Parathyroid adenoma (tissue), 2 donors: ENCODE measurements around the gene DAAM2.

Experiments used
- H2AFZ ChIP-seq: fragments of 300-600 bp; sonication (generic); one replicate; pipeline ENCODE4 v1.7.0; 2017; ENCODE audit warnings: antibody characterized with exemption, mild to moderate bottlenecking
- H3K27ac ChIP-seq: fragments of 300-600 bp; sonication (generic); one replicate; pipeline ENCODE4 v1.7.0; 2017
- H3K27me3 ChIP-seq: fragments of 300-600 bp; sonication (generic); one replicate; pipeline ENCODE4 v1.7.0; 2017; ENCODE audit warnings: low read length; ENCODE audit not compliant: control insufficient read depth, insufficient read depth
- H3K36me3 ChIP-seq: fragments of 300-600 bp; sonication (generic); one replicate; pipeline ENCODE4 v1.7.0; 2017; ENCODE audit warnings: low read length; ENCODE audit not compliant: control insufficient read depth, insufficient read depth
- H3K4me1 ChIP-seq: fragments of 300-600 bp; sonication (generic); one replicate; pipeline ENCODE4 v1.7.0; 2017; ENCODE audit warnings: control low read depth
- H3K4me2 ChIP-seq: fragments of 300-600 bp; sonication (generic); one replicate; pipeline ENCODE4 v1.7.0; 2017; ENCODE audit warnings: low read length
- H3K4me3 ChIP-seq: fragments of 300-600 bp; sonication (generic); one replicate; pipeline ENCODE4 v1.7.0; 2017; ENCODE audit warnings: low read depth, low read length
- H3K79me2 ChIP-seq: fragments of 300-600 bp; sonication (generic); one replicate; pipeline ENCODE4 v1.7.0; 2017; ENCODE audit warnings: control low read depth
- H3K9ac ChIP-seq: fragments of 300-600 bp; sonication (generic); one replicate; pipeline ENCODE4 v1.7.0; 2017; ENCODE audit warnings: mild to moderate bottlenecking
- H3K9me3 ChIP-seq: fragments of 300-600 bp; sonication (generic); one replicate; pipeline ENCODE4 v1.7.0; 2017; ENCODE audit warnings: low read length; ENCODE audit not compliant: control insufficient read depth
- CTCF ChIP-seq: fragments of 300-600 bp; sonication (generic); IDR thresholded peaks from one replicate; pipeline ENCODE4 v1.7.0; 2017; ENCODE audit warnings: antibody characterized with exemption, mild to moderate bottlenecking
- donor health status: primary hyperparathyroidism.

The DAAM2 gene

GRCh38 chr6:39936857-39937256 is 144.7 kb downstream of the DAAM2 start:
- Histone ChIP-seq H3K4me3 (no peak overlapping the region), H2AFZ (no peak overlapping the region), H3K4me2 (no peak overlapping the region), H3K36me3 (no peaks in the 10 kb centered on the region), H3K27me3 (no peaks in the 10 kb centered on the region), H3K9me3 (no peaks in the 10 kb centered on the region), H3K27ac (no peak overlapping the region), H3K9ac (no peak overlapping the region), H3K4me1 (peaks cover 31% of the 10 kb centered on the region), H3K79me2 (no peaks in the 10 kb centered on the region)
- no peak for TF ChIP-seq CTCF

GRCh38 chr6:39937686-39938333 is 145.6 kb downstream of the DAAM2 start:
- no peak for TF ChIP-seq CTCF

GRCh38 chr6:39938773-39939654 is 146.8 kb downstream of the DAAM2 start:
- Histone ChIP-seq H3K4me2 (no peak overlapping the region), H3K9ac (no peak overlapping the region), H3K9me3 (no peaks in the 10 kb centered on the region), H3K36me3 (no peaks in the 10 kb centered on the region), H3K27ac (peak overlapping the region; percentile 37), H3K4me3 (no peak overlapping the region), H3K79me2 (no peaks in the 10 kb centered on the region), H2AFZ (peak overlapping the region; percentile 48), H3K27me3 (no peaks in the 10 kb centered on the region), H3K4me1 (peaks cover 23% of the 10 kb centered on the region)
- no peak for TF ChIP-seq CTCF

More at GRCh38 chr6:39937686-39938333, 145.6 kb downstream of the DAAM2 start:
- H3K4me2 ChIP-seq: no peak overlapping the region
- no peak overlapping the region for H3K4me3 ChIP-seq
- no peaks in the 10 kb centered on the region for H3K27me3 ChIP-seq
- no peaks in the 10 kb centered on the region for H3K79me2 ChIP-seq
- no peaks in the 10 kb centered on the region for H3K36me3 ChIP-seq
- H3K4me1 ChIP-seq: peaks cover 23% of the 10 kb centered on the region
- H3K9me3 ChIP-seq: no peaks in the 10 kb centered on the region
- H3K27ac ChIP-seq: peak overlapping the region; percentile 37
- H2AFZ ChIP-seq: peak overlapping the region; percentile 14
- H3K9ac ChIP-seq: no peak overlapping the region

GRCh38 chr6:39941138-39941537 is 149.0 kb downstream of the DAAM2 start:
- H3K4me3 ChIP-seq: no peak overlapping the region
- no peak overlapping the region for H3K9ac ChIP-seq
- H3K79me2 ChIP-seq: no peaks in the 10 kb centered on the region
- peaks cover 23% of the 10 kb centered on the region for H3K4me1 ChIP-seq
- no peaks in the 10 kb centered on the region for H3K27me3 ChIP-seq
- no peak overlapping the region for H3K27ac ChIP-seq
- H2AFZ ChIP-seq: no peak overlapping the region
- no peaks in the 10 kb centered on the region for H3K9me3 ChIP-seq
- TF ChIP-seq CTCF: no peak
- no peak overlapping the region for H3K4me2 ChIP-seq
- no peaks in the 10 kb centered on the region for H3K36me3 ChIP-seq
